ENCODE results near the gene OTP. TPM values are rescaled to one million over a fixed set of nuclear protein-coding genes. Genes with fewer than 3 reads are reported as not detected.

Gene OTP
- total RNA-seq, 1 donor from 2014 or later: not detected

GRCh38 chr5:77638763-77639671 is 504 bp upstream of the OTP start:
- Histone ChIP-seq H3K4me1 (peaks cover 43% of the 10 kb centered on the region), H3K36me3 (no peaks in the 10 kb centered on the region), H3K4me3 (no peak overlapping the region), H3K27me3 (ENCODE audit: low read depth) (peaks cover 100% of the 10 kb centered on the region), H3K27ac (replicated peaks) (no peak overlapping the region), H3K9me3 (replicated peaks) (no peaks in the 10 kb centered on the region)
- intact Hi-C loops (cut with micrococcal nuclease): no loop called here
- no peak for DNase-seq
- TF ChIP-seq, protein P1, sequence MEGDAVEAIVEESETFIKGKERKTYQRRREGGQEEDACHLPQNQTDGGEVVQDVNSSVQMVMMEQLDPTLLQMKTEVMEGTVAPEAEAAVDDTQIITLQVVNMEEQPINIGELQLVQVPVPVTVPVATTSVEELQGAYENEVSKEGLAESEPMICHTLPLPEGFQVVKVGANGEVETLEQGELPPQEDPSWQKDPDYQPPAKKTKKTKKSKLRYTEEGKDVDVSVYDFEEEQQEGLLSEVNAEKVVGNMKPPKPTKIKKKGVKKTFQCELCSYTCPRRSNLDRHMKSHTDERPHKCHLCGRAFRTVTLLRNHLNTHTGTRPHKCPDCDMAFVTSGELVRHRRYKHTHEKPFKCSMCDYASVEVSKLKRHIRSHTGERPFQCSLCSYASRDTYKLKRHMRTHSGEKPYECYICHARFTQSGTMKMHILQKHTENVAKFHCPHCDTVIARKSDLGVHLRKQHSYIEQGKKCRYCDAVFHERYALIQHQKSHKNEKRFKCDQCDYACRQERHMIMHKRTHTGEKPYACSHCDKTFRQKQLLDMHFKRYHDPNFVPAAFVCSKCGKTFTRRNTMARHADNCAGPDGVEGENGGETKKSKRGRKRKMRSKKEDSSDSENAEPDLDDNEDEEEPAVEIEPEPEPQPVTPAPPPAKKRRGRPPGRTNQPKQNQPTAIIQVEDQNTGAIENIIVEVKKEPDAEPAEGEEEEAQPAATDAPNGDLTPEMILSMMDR (IDR thresholded peaks at IDR 0.05; ENCODE audit: borderline replicate concordance): no peak

GRCh38 chr5:77637170-77637997 is 1.1 kb downstream of the OTP start:
- intact Hi-C loops (cut with micrococcal nuclease): no loop called here
- no peak overlapping the region for H3K4me3 ChIP-seq
- TF ChIP-seq, protein P1 (IDR thresholded peaks at IDR 0.05; ENCODE audit: borderline replicate concordance): no peak
- no peaks in the 10 kb centered on the region for H3K9me3 ChIP-seq (replicated peaks)
- no peak overlapping the region for H3K27ac ChIP-seq (replicated peaks)
- H3K4me1 ChIP-seq: peaks cover 34% of the 10 kb centered on the region
- H3K27me3 ChIP-seq (ENCODE audit: low read depth): peaks cover 100% of the 10 kb centered on the region
- H3K36me3 ChIP-seq: no peaks in the 10 kb centered on the region
- no peak for DNase-seq

GRCh38 chr5:77636641-77637169 is 1.8 kb downstream of the OTP start:
- Histone ChIP-seq H3K4me3 (no peak overlapping the region), H3K36me3 (no peaks in the 10 kb centered on the region), H3K27me3 (ENCODE audit: low read depth) (peaks cover 100% of the 10 kb centered on the region), H3K9me3 (replicated peaks) (no peaks in the 10 kb centered on the region), H3K27ac (replicated peaks) (no peak overlapping the region), H3K4me1 (peaks cover 34% of the 10 kb centered on the region)
- intact Hi-C loops (cut with micrococcal nuclease): no loop called here
- DNase-seq: no peak
- TF ChIP-seq, protein P1 (IDR thresholded peaks at IDR 0.05; ENCODE audit: borderline replicate concordance): no peak

- TF ChIP-seq, protein P1 (IDR thresholded peaks at IDR 0.05; ENCODE audit: borderline replicate concordance): no peak
- Histone ChIP-seq H3K27ac (replicated peaks) (no peak overlapping the region), H3K27me3 (ENCODE audit: low read depth) (peaks cover 100% of the 10 kb centered on the region), H3K36me3 (no peaks in the 10 kb centered on the region), H3K9me3 (replicated peaks) (no peaks in the 10 kb centered on the region), H3K4me3 (no peak overlapping the region), H3K4me1 (peaks cover 39% of the 10 kb centered on the region)
- DNase-seq: no peak
- intact Hi-C loops (cut with micrococcal nuclease): no loop called here
These were observed 2.4 kb downstream of the OTP start for GRCh38 chr5:77635917-77636640.

Measured in left ventricle myocardium inferior (tissue), 1 donor.